Left lung (tissue), 14 donors: ENCODE data around the gene SPIB. TPM values are rescaled to one million over a fixed set of nuclear protein-coding genes. Genes with fewer than 3 reads are reported as not detected.
A peak's percentile ranks its signal among the peaks of the same experiment; 100 is the strongest.

Experiments
- ATAC-seq: fragments of 200-7000 bp; cut with Tn5 transposase; one replicate; pipeline ENCODE4 v1.9.1; 2020; ENCODE audit warnings: moderate library complexity
- DNase-seq, 4 donors: peaks; one replicate each; pipeline ENCODE4 v3.0.0-alpha.2; 2013 to 2020
- H3K27ac ChIP-seq, 2 donors: fragments of 200-600 bp; sonication (generic) in 1 of 2; one replicate each; pipeline versions ENCODE4 v1.5.0 to v1.8.0; 2020 to 2021
- H3K27me3 ChIP-seq, 2 donors: fragments of 200-600 bp; sonication (generic) in 1 of 2; one replicate each; pipeline versions ENCODE4 v1.5.0 to v1.8.0; 2020 to 2021
- H3K36me3 ChIP-seq, 2 donors: fragments of 200-600 bp; sonication (generic) in 1 of 2; one replicate each; pipeline versions ENCODE4 v1.5.0 to v1.8.0; 2020 to 2021
- H3K4me1 ChIP-seq, 2 donors: fragments of 200-600 bp; one replicate each; pipeline ENCODE4 v1.8.0; 2021
- H3K4me3 ChIP-seq, 2 donors: fragments of 200-600 bp; sonication (generic) in 1 of 2; one replicate each; pipeline versions ENCODE4 v1.5.0 to v1.8.0; 2020 to 2021; ENCODE audit warnings: mild to moderate bottlenecking in 1 of 2
- H3K9me3 ChIP-seq, 2 donors: fragments of 200-600 bp; sonication (generic) in 1 of 2; one replicate each; pipeline versions ENCODE4 v1.5.0 to v1.8.0; 2020 to 2021
- CTCF ChIP-seq, 2 donors: fragments of 200-600 bp; sonication (generic) in 1 of 2; IDR thresholded peaks; one replicate each; pipeline versions ENCODE4 v1.5.0 to v1.8.0; 2021; ENCODE audit warnings: antibody characterized with exemption in 2 of 2
- intact Hi-C, 2 donors: fragments of 100-400 bp; cut with DNase I; formaldehyde crosslinking; loops; one replicate each; pipeline versions ENCODE4 v1.11.2 to v1.14.2; 2022
- long read RNA-seq, 12 donors: library from polyadenylated mRNA in 2 of 12; unstranded in 2 of 12; transcript quantifications; one replicate each; pipeline ENCODE4 v2.0.0 and lab custom pipeline, GENCODE V29; 2019 to 2026
- polyA plus RNA-seq, 6 donors: library from polyadenylated mRNA; unstranded; fragments of 120-200 nt; gene quantifications; one replicate each; pipeline ENCODE4 v1.2.1, GENCODE V29; 2013; ENCODE audit not compliant: insufficient read length in 6 of 6
- total RNA-seq, 2 donors: library from RNA; stranded (reverse); fragmentation: NEBNext Ultra II Directional; extraction: Animal tissue kit (Norgen Biotek cat#: 25700); gene quantifications; one replicate each; pipeline ENCODE4 v1.2.1, GENCODE V29; 2021
- donor health status: DM: no; HTN: yes; CAD: no.
- donor health status: DM: no; HTN: no; CAD: no.

SPIB gene
- under 1 TPM; 0.32 to 0.34 TPM for total RNA-seq
- polyA plus RNA-seq, result under 1 TPM; 0.28 to 0.66 (median 0.56) TPM
- long read RNA-seq, donor 1, partial matches to known transcripts, result 0 of 3 reads
- long read RNA-seq, donor 1, other reads (novel, unspliced or antisense), result 0 of 3 reads
- long read RNA-seq, donor 2, partial matches to known transcripts, result 0 of 1 reads
- long read RNA-seq, donor 2, other reads (novel, unspliced or antisense), result 0 of 1 reads
- long read RNA-seq, donor 3, result 0 reads
- long read RNA-seq, donor 4, result 0 reads
- long read RNA-seq, donor 5, result 0 reads
- long read RNA-seq, donor 6, result 0 reads
- long read RNA-seq, donor 7, result 0 reads
- long read RNA-seq, donor 8, partial matches to known transcripts, result 0 of 1 reads
- long read RNA-seq, donor 8, other reads (novel, unspliced or antisense), result 0 of 1 reads
- long read RNA-seq, donor 9, result 0 reads
- long read RNA-seq, donor 10, partial matches to known transcripts, result 0 of 2 reads
- long read RNA-seq, donor 10, other reads (novel, unspliced or antisense), result 0 of 2 reads
- long read RNA-seq, donor 11, result 0 reads
- long read RNA-seq, donor 12, result 0 reads

- no peak for ATAC-seq
- peaks cover 18 to 62% of the 10 kb centered on the region in 2 donors for H3K27me3 ChIP-seq
- H3K4me3 ChIP-seq, result no peak within 1 kb of the TSS
- peaks cover 0 to 4% of the 10 kb centered on the region in 2 donors for H3K36me3 ChIP-seq
- no peak for TF ChIP-seq CTCF (IDR thresholded peaks at IDR 0.05)
- DNase-seq, result peak in 1 of 4 donors; percentile 23
- H3K9me3 ChIP-seq, result no peaks in the 10 kb centered on the region
- intact Hi-C loops, result loop anchor here in 1 of 2 donors (10.0 kb wide), 1 partner anchor 54 kb away; the partner anchor contains the start of gene NAPSA
- H3K4me1 ChIP-seq, result peaks cover 0 to 32% of the 10 kb centered on the region in 2 donors
- no peak within 1 kb of the TSS for H3K27ac ChIP-seq
Measured at GRCh38 chr19:50418176-50419021, at the start of gene SPIB. Gene SPIB (plus strand): TSS chr19:50418938. CDS start chr19:50418963, 25 bp downstream.

GRCh38 chr19:50371914-50372475, 46.7 kb upstream of the SPIB start:
- Histone ChIP-seq H3K9me3 (no peaks in the 10 kb centered on the region), H3K4me3 (no peak overlapping the region), H3K36me3 (no peaks in the 10 kb centered on the region), H3K27me3 (no peaks in the 10 kb centered on the region), H3K4me1 (peaks cover 0 to 13% of the 10 kb centered on the region in 2 donors), H3K27ac (peak overlapping the region; percentile 9 to 70)
- intact Hi-C loops, result no loop called here
- TF ChIP-seq CTCF (IDR thresholded peaks at IDR 0.05), result no peak
- ATAC-seq (peak; percentile 0), DNase-seq (no peak)

DNA sequence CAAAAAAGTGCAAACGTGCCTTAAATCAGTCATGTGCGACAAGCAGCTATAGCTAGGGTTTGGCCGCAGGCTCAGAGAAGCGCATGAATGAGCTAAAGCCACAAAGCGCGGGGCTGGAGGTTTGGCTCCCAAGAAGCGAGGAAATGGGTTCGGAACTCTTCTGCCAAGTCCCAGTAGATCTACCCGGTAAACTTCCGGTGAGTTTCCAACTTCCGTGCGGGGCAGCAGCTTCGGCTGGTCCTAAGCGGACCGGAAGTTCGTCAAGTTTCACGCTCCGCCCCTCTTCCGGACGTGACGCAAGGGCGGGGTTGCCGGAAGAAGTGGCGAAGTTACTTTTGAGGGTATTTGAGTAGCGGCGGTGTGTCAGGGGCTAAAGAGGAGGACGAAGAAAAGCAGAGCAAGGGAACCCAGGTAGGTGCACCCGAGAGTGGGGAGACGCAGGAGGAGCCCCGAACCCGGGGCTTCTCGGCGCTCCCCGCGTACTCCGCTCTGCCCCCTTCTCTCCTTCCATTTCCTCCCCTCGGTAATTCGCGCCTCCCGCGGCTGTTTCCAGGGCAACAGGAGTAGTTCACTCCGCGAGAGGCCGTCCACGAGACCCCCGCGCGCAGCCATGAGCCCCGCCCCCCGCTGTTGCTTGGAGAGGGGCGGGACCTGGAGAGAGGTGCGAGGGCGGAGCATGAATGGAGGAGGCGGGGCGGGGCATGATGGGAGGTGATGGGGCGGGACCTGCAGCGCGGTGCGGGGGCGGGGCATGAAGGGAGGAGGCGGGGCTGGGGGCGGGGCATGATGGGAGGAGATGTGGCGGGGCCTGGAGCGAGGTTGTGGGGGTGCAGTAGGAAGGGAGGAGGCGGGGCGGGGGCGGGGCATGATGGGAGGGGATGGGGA, 42.3 kb upstream of the SPIB start, which contains the start of gene NR1H2:
NR1H2 (plus strand) TSS at position 292 of the 885 bp plus-strand sequence. CDS start 1,149 bp downstream, outside the sequence.
- H3K4me1 ChIP-seq, result peaks cover 4 to 36% of the 10 kb centered on the region in 2 donors
- H3K4me3 ChIP-seq, result peak within 1 kb of the TSS; percentile 88
- peak within 1 kb of the TSS; percentile 96 to 100 for H3K27ac ChIP-seq
- H3K27me3 ChIP-seq, result no peaks in the 10 kb centered on the region
- DNase-seq, result peak; percentile 93 to 98 (median 95)
- peak; percentile 85 for ATAC-seq
- intact Hi-C loops, result no loop called here
- H3K36me3 ChIP-seq, result peaks cover 0 to 42% of the 10 kb centered on the region in 2 donors
- no peak for TF ChIP-seq CTCF (IDR thresholded peaks at IDR 0.05)
- no peaks in the 10 kb centered on the region for H3K9me3 ChIP-seq

- peak; percentile 0 for ATAC-seq
- no peak for DNase-seq
- no peak for TF ChIP-seq CTCF (IDR thresholded peaks at IDR 0.05)
- no peaks in the 10 kb centered on the region for H3K9me3 ChIP-seq
- peak overlapping the region in 1 of 2 donors; percentile 100 for H3K27ac ChIP-seq
- no peaks in the 10 kb centered on the region for H3K27me3 ChIP-seq
- peaks cover 0 to 49% of the 10 kb centered on the region in 2 donors for H3K36me3 ChIP-seq
- peak overlapping the region in 1 of 2 donors; percentile 88 for H3K4me3 ChIP-seq
- intact Hi-C loops, result no loop called here
- H3K4me1 ChIP-seq, result peaks cover 4 to 36% of the 10 kb centered on the region in 2 donors
Measured at GRCh38 chr19:50377051-50377461, 41.7 kb upstream of the SPIB start.
